CD4-positive, CD25-positive, alpha-beta regulatory T cell (primary cell): ENCODE data around the gene TOMM7. TPM values are rescaled to one million over a fixed set of nuclear protein-coding genes. Genes with fewer than 3 reads are reported as not detected.
"Not testable (repeated sequence)": the region's sequence is repeated elsewhere in the genome, so short reads cannot be mapped to it uniquely, and the experiment has no call there.

Experiments used
- ATAC-seq, 2 donors: fragments of 150-1000 bp; cut with Tn5 transposase; one replicate each; pipeline ENCODE4 v1.10.0; 2021; ENCODE audit warnings: low read depth in 2 of 2, moderate number of reproducible peaks in 2 of 2, moderate library complexity in 1 of 2
- DNase-seq, 3 donors: peaks; one replicate each; pipeline versions ENCODE4 v3.0.0 to v3.0.0-alpha.2; 2012 to 2022; ENCODE audit warnings: mixed read lengths in 1 of 3
- H3K27ac ChIP-seq: one replicate; pipeline ENCODE4 v1.7.0; 2013; ENCODE audit warnings: mild to moderate bottlenecking, low read length; ENCODE audit not compliant: insufficient read depth, poor library complexity, severe bottlenecking
- H3K27me3 ChIP-seq: one replicate; pipeline ENCODE4 v1.7.0; 2013; ENCODE audit warnings: low read length; ENCODE audit not compliant: control insufficient read depth, insufficient read depth
- H3K36me3 ChIP-seq: one replicate; pipeline ENCODE4 v1.7.0; 2013; ENCODE audit warnings: mild to moderate bottlenecking, low read length, moderate library complexity; ENCODE audit not compliant: control insufficient read depth, insufficient read depth
- H3K4me1 ChIP-seq: 2 replicates; pipeline ENCODE4 v1.7.0; 2013; ENCODE audit warnings: mild to moderate bottlenecking, low read length; ENCODE audit not compliant: insufficient read depth, control insufficient read depth, poor library complexity, severe bottlenecking
- H3K4me3 ChIP-seq: one replicate; pipeline ENCODE4 v1.7.0; 2013; ENCODE audit warnings: low read depth, mild to moderate bottlenecking, low read length, moderate library complexity
- H3K9me3 ChIP-seq, 2 experiments: 1 replicate in 1 of 2; 2 replicates in 1 of 2; pipeline ENCODE4 v1.7.0; 2013; ENCODE audit warnings: low read length in 2 of 2, mild to moderate bottlenecking in 1 of 2, moderate library complexity in 1 of 2; ENCODE audit not compliant: control insufficient read depth in 2 of 2
- H3K27ac Mint-ChIP-seq, 3 donors: one replicate each; pipeline ENCODE4 v1.8.0; 2020 to 2022; ENCODE audit warnings: mild to moderate bottlenecking in 3 of 3, mixed read lengths in 3 of 3, moderate library complexity in 2 of 3
- H3K27me3 Mint-ChIP-seq: one replicate; pipeline ENCODE4 v1.8.0; 2022; ENCODE audit warnings: mild to moderate bottlenecking, mixed read lengths
- H3K36me3 Mint-ChIP-seq: one replicate; pipeline ENCODE4 v1.8.0; 2020; ENCODE audit warnings: mixed read lengths
- H3K4me1 Mint-ChIP-seq, 4 donors: one replicate each; pipeline ENCODE4 v1.8.0; 2020 to 2022; ENCODE audit warnings: mixed read lengths in 4 of 4, mild to moderate bottlenecking in 1 of 4
- H3K4me3 Mint-ChIP-seq, 4 donors: one replicate each; pipeline ENCODE4 v1.8.0; 2020 to 2022; ENCODE audit warnings: mild to moderate bottlenecking in 4 of 4, mixed read lengths in 4 of 4, moderate library complexity in 3 of 4
- H3K9me3 Mint-ChIP-seq, 7 donors: one replicate each; pipeline ENCODE4 v1.8.0; 2020 to 2022; ENCODE audit warnings: mixed read lengths in 7 of 7, mild to moderate bottlenecking in 3 of 7, moderate library complexity in 2 of 7
- polyA plus RNA-seq, 4 donors: library from polyadenylated mRNA; unstranded; fragments of 300-500 nt; fragmentation: Illumina TruSeq; gene quantifications; one replicate each; pipeline ENCODE4 v1.2.3, GENCODE V29; 2021
- total RNA-seq: library from RNA; stranded (reverse); gene quantifications from one replicate; pipeline ENCODE4 v1.2.3, GENCODE V29; 2022

The TOMM7 gene
- total and polyA plus RNA-seq, 5 donors from 2014 or later = 217 to 490 (median 405) TPM

GRCh38 chr7:22805227-22805626 lies 17.4 kb downstream of the TOMM7 start:
- Mint-ChIP-seq H3K27ac (no peak overlapping the region), H3K4me1 (peaks cover 0 to 2% (median 0%) of the 10 kb centered on the region in 4 donors)

GRCh38 chr7:22802831-22803230 lies 19.8 kb downstream of the TOMM7 start:
- H3K36me3 Mint-ChIP-seq, ATAC-seq, H3K27ac Mint-ChIP-seq, H3K27ac ChIP-seq, H3K4me1 Mint-ChIP-seq, H3K27me3 ChIP-seq, H3K4me3 Mint-ChIP-seq, H3K36me3 ChIP-seq, DNase-seq, H3K9me3 Mint-ChIP-seq, H3K4me1 ChIP-seq, H3K9me3 ChIP-seq, H3K4me3 ChIP-seq: not testable (repeated sequence)
- H3K27me3 Mint-ChIP-seq = peaks cover 15% of the 10 kb centered on the region

More at GRCh38 chr7:22805227-22805626, 17.4 kb downstream of the TOMM7 start:
- no peaks in the 10 kb centered on the region for H3K9me3 ChIP-seq
- H3K27me3 ChIP-seq = no peaks in the 10 kb centered on the region
- no peaks in the 10 kb centered on the region for H3K4me1 ChIP-seq
- Mint-ChIP-seq H3K36me3 (no peaks in the 10 kb centered on the region), H3K9me3 (no peaks in the 10 kb centered on the region), H3K4me3 (no peak overlapping the region), H3K27me3 (peaks cover 15% of the 10 kb centered on the region)
- H3K4me3 ChIP-seq = no peak overlapping the region
- ATAC-seq = no peak
- DNase-seq = no peak
- no peaks in the 10 kb centered on the region for H3K36me3 ChIP-seq
- no peak overlapping the region for H3K27ac ChIP-seq

- Mint-ChIP-seq H3K9me3 (no peaks in the 10 kb centered on the region), H3K36me3 (no peaks in the 10 kb centered on the region)
Measured at GRCh38 chr7:22802426-22802825, 20.2 kb downstream of the TOMM7 start.

GRCh38 chr7:22801912-22802311 lies 20.7 kb downstream of the TOMM7 start:
- no peaks in the 10 kb centered on the region for H3K36me3 Mint-ChIP-seq
- peaks cover 0 to 2% (median 0%) of the 10 kb centered on the region in 7 donors for H3K9me3 Mint-ChIP-seq
- Histone ChIP-seq H3K4me3 (no peak overlapping the region), H3K27me3 (no peaks in the 10 kb centered on the region), H3K36me3 (no peaks in the 10 kb centered on the region), H3K9me3 (no peaks in the 10 kb centered on the region), H3K27ac (no peak overlapping the region), H3K4me1 (no peaks in the 10 kb centered on the region)
- H3K27me3 Mint-ChIP-seq = peaks cover 15% of the 10 kb centered on the region
- DNase-seq = no peak
- H3K4me1 Mint-ChIP-seq = no peaks in the 10 kb centered on the region
- ATAC-seq = no peak
- no peak overlapping the region for H3K4me3 Mint-ChIP-seq
- H3K27ac Mint-ChIP-seq = no peak overlapping the region

More at GRCh38 chr7:22802426-22802825, 20.2 kb downstream of the TOMM7 start:
- Histone ChIP-seq H3K27me3 (no peaks in the 10 kb centered on the region), H3K4me1 (no peaks in the 10 kb centered on the region), H3K9me3 (no peaks in the 10 kb centered on the region), H3K36me3 (no peaks in the 10 kb centered on the region), H3K4me3 (no peak overlapping the region), H3K27ac (no peak overlapping the region)
- Mint-ChIP-seq H3K4me1 (no peaks in the 10 kb centered on the region), H3K27me3 (peaks cover 15% of the 10 kb centered on the region), H3K27ac (no peak overlapping the region), H3K4me3 (no peak overlapping the region)
- DNase-seq = no peak
- no peak for ATAC-seq

- Histone ChIP-seq H3K4me1 (no peaks in the 10 kb centered on the region), H3K4me3 (no peak overlapping the region), H3K27me3 (no peaks in the 10 kb centered on the region), H3K9me3 (no peaks in the 10 kb centered on the region), H3K36me3 (no peaks in the 10 kb centered on the region), H3K27ac (no peak overlapping the region)
- Mint-ChIP-seq H3K27ac (no peak overlapping the region), H3K4me1 (no peaks in the 10 kb centered on the region), H3K9me3 (peaks cover 0 to 2% (median 0%) of the 10 kb centered on the region in 7 donors), H3K4me3 (peak overlapping the region in 1 of 4 donors; percentile 7), H3K27me3 (peaks cover 7% of the 10 kb centered on the region), H3K36me3 (no peaks in the 10 kb centered on the region)
- ATAC-seq (no peak), DNase-seq (no peak)
Measured at GRCh38 chr7:22799633-22800032, 23.0 kb downstream of the TOMM7 start.

- Histone ChIP-seq H3K9me3 (no peaks in the 10 kb centered on the region), H3K36me3 (no peaks in the 10 kb centered on the region), H3K27me3 (peaks cover 2% of the 10 kb centered on the region), H3K4me1 (no peaks in the 10 kb centered on the region), H3K27ac (no peak overlapping the region), H3K4me3 (no peak overlapping the region)
- H3K36me3 Mint-ChIP-seq = no peaks in the 10 kb centered on the region
- no peak overlapping the region for H3K27ac Mint-ChIP-seq
- H3K4me1 Mint-ChIP-seq = no peaks in the 10 kb centered on the region
- ATAC-seq (no peak), DNase-seq (no peak)
- peaks cover 0 to 2% (median 0%) of the 10 kb centered on the region in 7 donors for H3K9me3 Mint-ChIP-seq
- peaks cover 11% of the 10 kb centered on the region for H3K27me3 Mint-ChIP-seq
- no peak overlapping the region for H3K4me3 Mint-ChIP-seq
Measured at GRCh38 chr7:22793593-22794462, 28.8 kb downstream of the TOMM7 start.

GRCh38 chr7:22791204-22792158 lies 31.2 kb downstream of the TOMM7 start:
- DNase-seq (no peak), ATAC-seq (no peak)
- Mint-ChIP-seq H3K27ac (peak overlapping the region in 1 of 3 donors; percentile 25), H3K4me3 (no peak overlapping the region), H3K27me3 (peaks cover 15% of the 10 kb centered on the region), H3K9me3 (no peaks in the 10 kb centered on the region), H3K4me1 (no peaks in the 10 kb centered on the region), H3K36me3 (no peaks in the 10 kb centered on the region)
- Histone ChIP-seq H3K27ac (no peak overlapping the region), H3K36me3 (no peaks in the 10 kb centered on the region), H3K4me1 (no peaks in the 10 kb centered on the region), H3K4me3 (no peak overlapping the region), H3K27me3 (peaks cover 4% of the 10 kb centered on the region), H3K9me3 (no peaks in the 10 kb centered on the region)
